ENCODE measurements around the gene SLC17A2.

Gene SLC17A2

GRCh38 chr6:25863360-25863759 lies 67.1 kb downstream of the SLC17A2 start:
- H3K4me3 ChIP-seq (ENCODE audit: low read length), result no peak overlapping the region
- no peak for DNase-seq (ENCODE audit: low read depth)
- TF ChIP-seq, protein P1, sequence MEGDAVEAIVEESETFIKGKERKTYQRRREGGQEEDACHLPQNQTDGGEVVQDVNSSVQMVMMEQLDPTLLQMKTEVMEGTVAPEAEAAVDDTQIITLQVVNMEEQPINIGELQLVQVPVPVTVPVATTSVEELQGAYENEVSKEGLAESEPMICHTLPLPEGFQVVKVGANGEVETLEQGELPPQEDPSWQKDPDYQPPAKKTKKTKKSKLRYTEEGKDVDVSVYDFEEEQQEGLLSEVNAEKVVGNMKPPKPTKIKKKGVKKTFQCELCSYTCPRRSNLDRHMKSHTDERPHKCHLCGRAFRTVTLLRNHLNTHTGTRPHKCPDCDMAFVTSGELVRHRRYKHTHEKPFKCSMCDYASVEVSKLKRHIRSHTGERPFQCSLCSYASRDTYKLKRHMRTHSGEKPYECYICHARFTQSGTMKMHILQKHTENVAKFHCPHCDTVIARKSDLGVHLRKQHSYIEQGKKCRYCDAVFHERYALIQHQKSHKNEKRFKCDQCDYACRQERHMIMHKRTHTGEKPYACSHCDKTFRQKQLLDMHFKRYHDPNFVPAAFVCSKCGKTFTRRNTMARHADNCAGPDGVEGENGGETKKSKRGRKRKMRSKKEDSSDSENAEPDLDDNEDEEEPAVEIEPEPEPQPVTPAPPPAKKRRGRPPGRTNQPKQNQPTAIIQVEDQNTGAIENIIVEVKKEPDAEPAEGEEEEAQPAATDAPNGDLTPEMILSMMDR (conservative IDR thresholded peaks at IDR 0.05; ENCODE audit: low read depth, low read length), result no peak
